Measurements from ENCODE around the gene SPSB2. TPM values are rescaled to one million over a fixed set of nuclear protein-coding genes. Genes with fewer than 3 reads are reported as not detected.

The SPSB2 gene
- total RNA-seq, 4 donors from 2014 or later, result 9.4 to 12.7 (median 11.8) TPM

- WGBS, 2 donors, result 3 to 5% methylated on average over 7 to 8 of the region's 8 CpGs
- H3K27me3 ChIP-seq, result peaks cover 0 to 23% of the 10 kb centered on the region in 2 donors
- H3K9me3 ChIP-seq, result no peaks in the 10 kb centered on the region
- peaks cover 0 to 24% (median 0%) of the 10 kb centered on the region in 3 donors for H3K36me3 ChIP-seq
- peak overlapping the region in 1 of 4 donors; percentile 77 for H3K4me3 ChIP-seq
- peak; percentile 87 to 95 for DNase-seq (ENCODE audit: low spot score in 2 of 2)
- H3K27ac ChIP-seq, result peak overlapping the region in 2 of 4 donors; percentile 67 to 71
- peaks cover 0 to 46% (median 7%) of the 10 kb centered on the region in 4 donors for H3K4me1 ChIP-seq
- peak in 1 of 2 donors; percentile 20 for TF ChIP-seq EP300 (IDR thresholded peaks at IDR 0.05)
- TF ChIP-seq POLR2A (IDR thresholded peaks at IDR 0.05), result no peak
- TF ChIP-seq CTCF (IDR thresholded peaks at IDR 0.05), result no peak
Observed at GRCh38 chr12:6827437-6827911, 45.6 kb downstream of the SPSB2 start.

GRCh38 chr12:6826734-6827436 lies 46.2 kb downstream of the SPSB2 start:
- 62 to 64% methylated on average over 21 to 22 of the region's 22 CpGs for WGBS, 2 donors
- Histone ChIP-seq H3K4me3 (no peak overlapping the region), H3K9me3 (no peaks in the 10 kb centered on the region), H3K36me3 (peaks cover 0 to 19% (median 0%) of the 10 kb centered on the region in 3 donors), H3K4me1 (peaks cover 0 to 51% (median 12%) of the 10 kb centered on the region in 4 donors), H3K27me3 (peaks cover 0 to 29% of the 10 kb centered on the region in 2 donors), H3K27ac (peak overlapping the region in 2 of 4 donors; percentile 67 to 71)
- DNase-seq (ENCODE audit: low spot score in 2 of 2), result no peak
- TF ChIP-seq CTCF (IDR thresholded peaks at IDR 0.05) (no peak), POLR2A (IDR thresholded peaks at IDR 0.05) (no peak)

- Histone ChIP-seq H3K27me3 (peaks cover 0 to 31% of the 10 kb centered on the region in 2 donors), H3K4me3 (no peak overlapping the region), H3K4me1 (peaks cover 0 to 58% (median 17%) of the 10 kb centered on the region in 4 donors), H3K27ac (no peak overlapping the region), H3K36me3 (peaks cover 0 to 12% (median 0%) of the 10 kb centered on the region in 3 donors), H3K9me3 (no peaks in the 10 kb centered on the region)
- 66 to 75% methylated on average over 17 of the region's 17 CpGs for WGBS, 2 donors
- no peak for DNase-seq (ENCODE audit: low spot score in 2 of 2)
- no peak for TF ChIP-seq EP300 (IDR thresholded peaks at IDR 0.05)
- no peak for TF ChIP-seq POLR2A (IDR thresholded peaks at IDR 0.05)
- no peak for TF ChIP-seq CTCF (IDR thresholded peaks at IDR 0.05)
Observed at GRCh38 chr12:6826125-6826733, 46.9 kb downstream of the SPSB2 start.

GRCh38 chr12:6825398-6826124 lies 47.5 kb downstream of the SPSB2 start:
- 9 to 14% methylated on average over 17 to 19 of the region's 19 CpGs for WGBS, 2 donors

More at GRCh38 chr12:6825398-6826124, 47.5 kb downstream of the SPSB2 start:
- peaks cover 0 to 31% of the 10 kb centered on the region in 2 donors for H3K27me3 ChIP-seq
- H3K9me3 ChIP-seq, result no peaks in the 10 kb centered on the region
- no peak overlapping the region for H3K4me3 ChIP-seq
- H3K27ac ChIP-seq, result no peak overlapping the region
- H3K4me1 ChIP-seq, result peaks cover 0 to 62% (median 17%) of the 10 kb centered on the region in 4 donors
- peak; percentile 73 to 88 for DNase-seq (ENCODE audit: low spot score in 2 of 2)
- TF ChIP-seq CTCF (IDR thresholded peaks at IDR 0.05) (peak; percentile 84 to 93 (median 90)), POLR2A (IDR thresholded peaks at IDR 0.05) (no peak), EP300 (IDR thresholded peaks at IDR 0.05) (no peak)
- H3K36me3 ChIP-seq, result peaks cover 0 to 5% (median 0%) of the 10 kb centered on the region in 3 donors

Measured in tibial nerve (tissue), 4 donors.